HepG2 (cell line): Measurements from ENCODE around the gene TAF6L. TPM values are rescaled to one million over a fixed set of nuclear protein-coding genes. Genes with fewer than 3 reads are reported as not detected.

Experiments
- ARNT2 ChIP-seq: sonication (generic); formaldehyde crosslinking; IDR thresholded peaks from 2 replicates; pipeline ENCODE4 v1.8.0; 2022; ENCODE audit warnings: mild to moderate bottlenecking, low read depth, missing genetic modification reagents, moderate library complexity
- BHLHE40 ChIP-seq: IDR thresholded peaks from 2 replicates; pipeline ENCODE4 v1.6.1; 2011; ENCODE audit warnings: low read length, improper control_type of control experiment
- DMAP1 ChIP-seq: IDR thresholded peaks from 2 replicates; pipeline ENCODE4 v1.6.1; 2016
- HOMEZ ChIP-seq: IDR thresholded peaks from 2 replicates; pipeline ENCODE4 v1.6.1; 2016; ENCODE audit warnings: low read depth
- MBNL3 ChIP-seq: fragments of 250-450 bp; sonication (Bioruptor Pico); conservative IDR thresholded peaks from 2 replicates; pipeline ENCODE4 v1.8.0; 2022; ENCODE audit warnings: mild to moderate bottlenecking, inconsistent platforms
- MXI1 ChIP-seq: IDR thresholded peaks from 3 replicates; pipeline ENCODE4 v1.6.1; 2012; ENCODE audit warnings: low read depth, low read length, inconsistent platforms, borderline replicate concordance
- PRDM15 ChIP-seq: sonication (generic); formaldehyde crosslinking; IDR thresholded peaks from 2 replicates; pipeline ENCODE4 v1.4.0; 2020; ENCODE audit warnings: missing genetic modification reagents
- SNAI1 ChIP-seq: sonication (generic); formaldehyde crosslinking; IDR thresholded peaks from 2 replicates; pipeline ENCODE4 v1.5.0; 2020; ENCODE audit warnings: mild to moderate bottlenecking, missing genetic modification reagents, borderline replicate concordance
- TEAD2 ChIP-seq: sonication (generic); formaldehyde crosslinking; IDR thresholded peaks from 2 replicates; pipeline ENCODE4 v1.9.0; 2021; ENCODE audit warnings: missing genetic modification reagents
- TRAFD1 ChIP-seq: sonication (generic); formaldehyde crosslinking; IDR thresholded peaks from 2 replicates; pipeline ENCODE4 v1.5.1; 2020; ENCODE audit warnings: missing genetic modification reagents, mild to moderate bottlenecking, borderline replicate concordance
- ZBTB37 ChIP-seq: sonication (generic); formaldehyde crosslinking; IDR thresholded peaks from 2 replicates; pipeline ENCODE4 v1.4.0; 2020; ENCODE audit warnings: mild to moderate bottlenecking, missing genetic modification reagents
- ZMAT5 ChIP-seq: sonication (generic); formaldehyde crosslinking; IDR thresholded peaks from 2 replicates; pipeline ENCODE4 v1.5.0; 2020; ENCODE audit warnings: mild to moderate bottlenecking, low read depth, missing genetic modification reagents, borderline replicate concordance
- ZNF256 ChIP-seq: sonication (generic); formaldehyde crosslinking; conservative IDR thresholded peaks from 2 replicates; pipeline ENCODE4 v1.4.0; 2020; ENCODE audit warnings: missing genetic modification reagents
- ZNF275 ChIP-seq: sonication (generic); formaldehyde crosslinking; IDR thresholded peaks from 2 replicates; pipeline ENCODE4 v1.8.0; 2022; ENCODE audit warnings: missing genetic modification reagents, mild to moderate bottlenecking, inconsistent platforms, borderline replicate concordance
- ZNF530 ChIP-seq: sonication (generic); formaldehyde crosslinking; IDR thresholded peaks from 2 replicates; pipeline ENCODE4 v1.5.0; 2020; ENCODE audit warnings: low read depth, mild to moderate bottlenecking, missing genetic modification reagents
- ZNF550 ChIP-seq: sonication (generic); formaldehyde crosslinking; IDR thresholded peaks from 2 replicates; pipeline ENCODE4 v1.4.0; 2020; ENCODE audit warnings: mild to moderate bottlenecking, missing genetic modification reagents, borderline replicate concordance
- ZNF563 ChIP-seq: sonication (generic); formaldehyde crosslinking; IDR thresholded peaks from 2 replicates; pipeline ENCODE4 v1.8.0; 2022; ENCODE audit warnings: mild to moderate bottlenecking, moderate library complexity, missing genetic modification reagents
- ZNF572 ChIP-seq: sonication (generic); formaldehyde crosslinking; IDR thresholded peaks from 2 replicates; pipeline ENCODE4 v1.5.1; 2020; ENCODE audit warnings: mild to moderate bottlenecking, missing genetic modification reagents
- ZNF850 ChIP-seq: sonication (generic); formaldehyde crosslinking; conservative IDR thresholded peaks from 2 replicates; pipeline ENCODE4 v1.9.0; 2021; ENCODE audit warnings: mild to moderate bottlenecking, missing genetic modification reagents
- ZNF883 ChIP-seq: sonication (generic); formaldehyde crosslinking; IDR thresholded peaks from 2 replicates; pipeline ENCODE4 v1.5.1; 2020; ENCODE audit warnings: mild to moderate bottlenecking, missing genetic modification reagents; ENCODE audit errors: not compliant biosample characterization
- polyA plus RNA-seq, 8 experiments: library from polyadenylated mRNA; depleted of rRNA in 3 of 8; stranded (reverse) in 7 of 8; unstranded in 1 of 8; fragments of >200 nt; fragmentation: Illumina TruSeq in 4 of 8; extraction: Trizol in 4 of 8; gene quantifications; 2 replicates each; pipeline versions ENCODE4 v1.2.1 to v1.2.3, GENCODE V29; 2011 to 2016; ENCODE audit warnings: low read depth in 4 of 8, missing spikeins in 1 of 8, mixed read lengths in 1 of 8; ENCODE audit not compliant: insufficient read depth in 1 of 8
- total RNA-seq, 5 experiments: library from RNA; depleted of rRNA; stranded (reverse); fragments of >200 nt; fragmentation: Illumina TruSeq; extraction: Trizol; gene quantifications; 2 replicates each; pipeline ENCODE4 v1.2.3, GENCODE V29; 2016; ENCODE audit warnings: low read depth in 1 of 5

The TAF6L gene
- total and polyA plus RNA-seq, 2 of the 13 experiments (the other 11 are each of a cell fraction or from before 2014, with no cell fraction given), result 12.6 to 19.4 TPM

GRCh38 chr11:62770778-62771143 lies 435 bp upstream of the TAF6L start (continued):
- TF ChIP-seq MBNL3 (CRISPR knock-in tag) (no peak), ZNF572 (CRISPR knock-in tag) (peak; percentile 71; the same call in 1 of the 2 replicates), ZNF530 (CRISPR knock-in tag) (no peak), HOMEZ (CRISPR knock-in tag) (no peak), MXI1 (no peak; the same call in 2 of the 3 replicates), SNAI1 (CRISPR knock-in tag) (0 out of 2 replicates have a peak, but pooled peaks have one; percentile 47), ZNF550 (CRISPR knock-in tag) (no peak), BHLHE40 (no peak), ZNF563 (0 out of 2 replicates have a peak, but pooled peaks have one; percentile 39), TRAFD1 (CRISPR knock-in tag) (no peak), ARNT2 (CRISPR knock-in tag) (0 out of 2 replicates have a peak, but pooled peaks have one; percentile 23), ZMAT5 (CRISPR knock-in tag) (no peak), ZNF275 (peak; percentile 47; the same call in 1 of the 2 replicates), TEAD2 (CRISPR knock-in tag) (no peak), ZBTB37 (CRISPR knock-in tag) (no peak), ZNF883 (CRISPR knock-in tag) (no peak), PRDM15 (CRISPR knock-in tag) (peak; percentile 83), DMAP1 (CRISPR knock-in tag) (no peak), ZNF850 (CRISPR knock-in tag) (no peak), ZNF256 (CRISPR knock-in tag) (no peak; the same call in 1 of the 2 replicates)
